ENCODE measurements around the gene SRD5A1. TPM values are rescaled to one million over a fixed set of nuclear protein-coding genes. Genes with fewer than 3 reads are reported as not detected.

Gene SRD5A1
- total and polyA plus RNA-seq, 2 experiments from 2014 or later, result 18.2 to 87.3 TPM

DNA sequence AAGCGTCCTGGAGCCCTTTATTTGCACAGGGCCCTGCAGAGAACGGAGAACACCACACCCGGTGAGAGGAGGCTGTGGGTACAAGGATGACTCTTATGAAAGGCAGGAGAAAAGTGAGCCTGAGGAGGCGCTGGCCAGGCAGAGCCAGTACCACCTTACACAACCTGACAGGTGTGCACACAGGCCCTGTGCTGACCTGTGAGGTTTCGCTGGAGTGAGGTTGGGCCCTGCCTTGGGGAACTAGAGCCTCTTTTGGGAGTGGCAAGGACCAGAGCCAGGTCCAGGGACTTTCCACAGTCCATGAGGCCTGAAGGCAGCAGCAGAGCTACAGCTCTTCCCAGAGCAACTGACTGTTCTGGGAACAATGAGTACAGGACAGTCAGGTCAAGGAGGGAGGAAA is 3.1 kb downstream of the SRD5A1 start:
- Mint-ChIP-seq H3K36me3 (ENCODE audit: low read depth) (peaks cover 16% of the 10 kb centered on the region), H3K4me3 (no peak overlapping the region; the same call in 2 of the 3 replicates), H3K4me1 (peaks cover 10% of the 10 kb centered on the region), H3K27ac (no peak overlapping the region), H3K27me3 (ENCODE audit: insufficient read depth, low read depth, poor library complexity) (peaks cover 7% of the 10 kb centered on the region), H3K9me3 (no peaks in the 10 kb centered on the region)
- DNase-seq (ENCODE audit: low spot score), result no peak
- H3K36me3 ChIP-seq (ENCODE audit: insufficient read depth), result 0 out of 2 replicates have a peak, but pooled peaks cover 1% of the 10 kb centered on the region
- H3K27ac ChIP-seq (ENCODE audit: low read depth), result no peak overlapping the region
- no peaks in the 10 kb centered on the region; the same call in 1 of the 2 replicates for H3F3A ChIP-seq (replicated peaks; ENCODE audit: low read depth)
- TF ChIP-seq, protein P1, sequence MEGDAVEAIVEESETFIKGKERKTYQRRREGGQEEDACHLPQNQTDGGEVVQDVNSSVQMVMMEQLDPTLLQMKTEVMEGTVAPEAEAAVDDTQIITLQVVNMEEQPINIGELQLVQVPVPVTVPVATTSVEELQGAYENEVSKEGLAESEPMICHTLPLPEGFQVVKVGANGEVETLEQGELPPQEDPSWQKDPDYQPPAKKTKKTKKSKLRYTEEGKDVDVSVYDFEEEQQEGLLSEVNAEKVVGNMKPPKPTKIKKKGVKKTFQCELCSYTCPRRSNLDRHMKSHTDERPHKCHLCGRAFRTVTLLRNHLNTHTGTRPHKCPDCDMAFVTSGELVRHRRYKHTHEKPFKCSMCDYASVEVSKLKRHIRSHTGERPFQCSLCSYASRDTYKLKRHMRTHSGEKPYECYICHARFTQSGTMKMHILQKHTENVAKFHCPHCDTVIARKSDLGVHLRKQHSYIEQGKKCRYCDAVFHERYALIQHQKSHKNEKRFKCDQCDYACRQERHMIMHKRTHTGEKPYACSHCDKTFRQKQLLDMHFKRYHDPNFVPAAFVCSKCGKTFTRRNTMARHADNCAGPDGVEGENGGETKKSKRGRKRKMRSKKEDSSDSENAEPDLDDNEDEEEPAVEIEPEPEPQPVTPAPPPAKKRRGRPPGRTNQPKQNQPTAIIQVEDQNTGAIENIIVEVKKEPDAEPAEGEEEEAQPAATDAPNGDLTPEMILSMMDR (conservative IDR thresholded peaks at IDR 0.05; ENCODE audit: low read depth in 2 of 2), result no peak
- no peak for TF ChIP-seq ZNF114 (CRISPR knock-in tag; IDR thresholded peaks at IDR 0.05)
- no peak for TF ChIP-seq POLR2AphosphoS5 (IDR thresholded peaks at IDR 0.05; ENCODE audit: low read depth)
- no peak for TF ChIP-seq EZH2 (IDR thresholded peaks at IDR 0.05; ENCODE audit: low read depth, unreplicated experiment)
- no peak for TF ChIP-seq NANOG (IDR thresholded peaks at IDR 0.05; ENCODE audit: borderline replicate concordance)
- TF ChIP-seq STAT1 (IDR thresholded peaks at IDR 0.05; ENCODE audit: unreplicated experiment), result no peak
- TF ChIP-seq EZH2phosphoT487 (IDR thresholded peaks at IDR 0.05; ENCODE audit: unreplicated experiment), result no peak
- no peak for TF ChIP-seq JUNB (IDR thresholded peaks at IDR 0.05; ENCODE audit: unreplicated experiment)
- TF ChIP-seq, protein P2, sequence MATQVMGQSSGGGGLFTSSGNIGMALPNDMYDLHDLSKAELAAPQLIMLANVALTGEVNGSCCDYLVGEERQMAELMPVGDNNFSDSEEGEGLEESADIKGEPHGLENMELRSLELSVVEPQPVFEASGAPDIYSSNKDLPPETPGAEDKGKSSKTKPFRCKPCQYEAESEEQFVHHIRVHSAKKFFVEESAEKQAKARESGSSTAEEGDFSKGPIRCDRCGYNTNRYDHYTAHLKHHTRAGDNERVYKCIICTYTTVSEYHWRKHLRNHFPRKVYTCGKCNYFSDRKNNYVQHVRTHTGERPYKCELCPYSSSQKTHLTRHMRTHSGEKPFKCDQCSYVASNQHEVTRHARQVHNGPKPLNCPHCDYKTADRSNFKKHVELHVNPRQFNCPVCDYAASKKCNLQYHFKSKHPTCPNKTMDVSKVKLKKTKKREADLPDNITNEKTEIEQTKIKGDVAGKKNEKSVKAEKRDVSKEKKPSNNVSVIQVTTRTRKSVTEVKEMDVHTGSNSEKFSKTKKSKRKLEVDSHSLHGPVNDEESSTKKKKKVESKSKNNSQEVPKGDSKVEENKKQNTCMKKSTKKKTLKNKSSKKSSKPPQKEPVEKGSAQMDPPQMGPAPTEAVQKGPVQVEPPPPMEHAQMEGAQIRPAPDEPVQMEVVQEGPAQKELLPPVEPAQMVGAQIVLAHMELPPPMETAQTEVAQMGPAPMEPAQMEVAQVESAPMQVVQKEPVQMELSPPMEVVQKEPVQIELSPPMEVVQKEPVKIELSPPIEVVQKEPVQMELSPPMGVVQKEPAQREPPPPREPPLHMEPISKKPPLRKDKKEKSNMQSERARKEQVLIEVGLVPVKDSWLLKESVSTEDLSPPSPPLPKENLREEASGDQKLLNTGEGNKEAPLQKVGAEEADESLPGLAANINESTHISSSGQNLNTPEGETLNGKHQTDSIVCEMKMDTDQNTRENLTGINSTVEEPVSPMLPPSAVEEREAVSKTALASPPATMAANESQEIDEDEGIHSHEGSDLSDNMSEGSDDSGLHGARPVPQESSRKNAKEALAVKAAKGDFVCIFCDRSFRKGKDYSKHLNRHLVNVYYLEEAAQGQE (IDR thresholded peaks at IDR 0.05; ENCODE audit: unreplicated experiment), result no peak
- TF ChIP-seq CREB1 (CRISPR knock-in tag; IDR thresholded peaks at IDR 0.05; ENCODE audit: low read depth), result no peak
- TF ChIP-seq, protein P3, sequence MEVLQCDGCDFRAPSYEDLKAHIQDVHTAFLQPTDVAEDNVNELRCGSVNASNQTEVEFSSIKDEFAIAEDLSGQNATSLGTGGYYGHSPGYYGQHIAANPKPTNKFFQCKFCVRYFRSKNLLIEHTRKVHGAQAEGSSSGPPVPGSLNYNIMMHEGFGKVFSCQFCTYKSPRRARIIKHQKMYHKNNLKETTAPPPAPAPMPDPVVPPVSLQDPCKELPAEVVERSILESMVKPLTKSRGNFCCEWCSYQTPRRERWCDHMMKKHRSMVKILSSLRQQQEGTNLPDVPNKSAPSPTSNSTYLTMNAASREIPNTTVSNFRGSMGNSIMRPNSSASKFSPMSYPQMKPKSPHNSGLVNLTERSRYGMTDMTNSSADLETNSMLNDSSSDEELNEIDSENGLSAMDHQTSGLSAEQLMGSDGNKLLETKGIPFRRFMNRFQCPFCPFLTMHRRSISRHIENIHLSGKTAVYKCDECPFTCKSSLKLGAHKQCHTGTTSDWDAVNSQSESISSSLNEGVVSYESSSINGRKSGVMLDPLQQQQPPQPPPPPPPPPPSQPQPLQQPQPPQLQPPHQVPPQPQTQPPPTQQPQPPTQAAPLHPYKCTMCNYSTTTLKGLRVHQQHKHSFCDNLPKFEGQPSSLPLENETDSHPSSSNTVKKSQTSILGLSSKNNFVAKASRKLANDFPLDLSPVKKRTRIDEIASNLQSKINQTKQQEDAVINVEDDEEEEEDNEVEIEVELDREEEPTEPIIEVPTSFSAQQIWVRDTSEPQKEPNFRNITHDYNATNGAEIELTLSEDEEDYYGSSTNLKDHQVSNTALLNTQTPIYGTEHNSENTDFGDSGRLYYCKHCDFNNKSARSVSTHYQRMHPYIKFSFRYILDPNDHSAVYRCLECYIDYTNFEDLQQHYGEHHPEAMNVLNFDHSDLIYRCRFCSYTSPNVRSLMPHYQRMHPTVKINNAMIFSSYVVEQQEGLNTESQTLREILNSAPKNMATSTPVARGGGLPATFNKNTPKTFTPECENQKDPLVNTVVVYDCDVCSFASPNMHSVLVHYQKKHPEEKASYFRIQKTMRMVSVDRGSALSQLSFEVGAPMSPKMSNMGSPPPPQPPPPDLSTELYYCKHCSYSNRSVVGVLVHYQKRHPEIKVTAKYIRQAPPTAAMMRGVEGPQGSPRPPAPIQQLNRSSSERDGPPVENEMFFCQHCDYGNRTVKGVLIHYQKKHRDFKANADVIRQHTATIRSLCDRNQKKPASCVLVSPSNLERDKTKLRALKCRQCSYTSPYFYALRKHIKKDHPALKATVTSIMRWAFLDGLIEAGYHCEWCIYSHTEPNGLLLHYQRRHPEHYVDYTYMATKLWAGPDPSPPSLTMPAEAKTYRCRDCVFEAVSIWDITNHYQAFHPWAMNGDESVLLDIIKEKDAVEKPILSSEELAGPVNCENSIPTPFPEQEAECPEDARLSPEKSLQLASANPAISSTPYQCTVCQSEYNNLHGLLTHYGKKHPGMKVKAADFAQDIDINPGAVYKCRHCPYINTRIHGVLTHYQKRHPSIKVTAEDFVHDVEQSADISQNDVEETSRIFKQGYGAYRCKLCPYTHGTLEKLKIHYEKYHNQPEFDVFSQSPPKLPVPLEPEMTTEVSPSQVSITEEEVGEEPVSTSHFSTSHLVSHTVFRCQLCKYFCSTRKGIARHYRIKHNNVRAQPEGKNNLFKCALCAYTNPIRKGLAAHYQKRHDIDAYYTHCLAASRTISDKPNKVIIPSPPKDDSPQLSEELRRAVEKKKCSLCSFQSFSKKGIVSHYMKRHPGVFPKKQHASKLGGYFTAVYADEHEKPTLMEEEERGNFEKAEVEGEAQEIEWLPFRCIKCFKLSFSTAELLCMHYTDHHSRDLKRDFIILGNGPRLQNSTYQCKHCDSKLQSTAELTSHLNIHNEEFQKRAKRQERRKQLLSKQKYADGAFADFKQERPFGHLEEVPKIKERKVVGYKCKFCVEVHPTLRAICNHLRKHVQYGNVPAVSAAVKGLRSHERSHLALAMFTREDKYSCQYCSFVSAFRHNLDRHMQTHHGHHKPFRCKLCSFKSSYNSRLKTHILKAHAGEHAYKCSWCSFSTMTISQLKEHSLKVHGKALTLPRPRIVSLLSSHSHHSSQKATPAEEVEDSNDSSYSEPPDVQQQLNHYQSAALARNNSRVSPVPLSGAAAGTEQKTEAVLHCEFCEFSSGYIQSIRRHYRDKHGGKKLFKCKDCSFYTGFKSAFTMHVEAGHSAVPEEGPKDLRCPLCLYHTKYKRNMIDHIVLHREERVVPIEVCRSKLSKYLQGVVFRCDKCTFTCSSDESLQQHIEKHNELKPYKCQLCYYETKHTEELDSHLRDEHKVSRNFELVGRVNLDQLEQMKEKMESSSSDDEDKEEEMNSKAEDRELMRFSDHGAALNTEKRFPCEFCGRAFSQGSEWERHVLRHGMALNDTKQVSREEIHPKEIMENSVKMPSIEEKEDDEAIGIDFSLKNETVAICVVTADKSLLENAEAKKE (CRISPR knock-in tag; IDR thresholded peaks at IDR 0.05), result no peak
- no peak for TF ChIP-seq ZNF331 (CRISPR knock-in tag; IDR thresholded peaks at IDR 0.05; ENCODE audit: low read depth)
- TF ChIP-seq, protein P4, sequence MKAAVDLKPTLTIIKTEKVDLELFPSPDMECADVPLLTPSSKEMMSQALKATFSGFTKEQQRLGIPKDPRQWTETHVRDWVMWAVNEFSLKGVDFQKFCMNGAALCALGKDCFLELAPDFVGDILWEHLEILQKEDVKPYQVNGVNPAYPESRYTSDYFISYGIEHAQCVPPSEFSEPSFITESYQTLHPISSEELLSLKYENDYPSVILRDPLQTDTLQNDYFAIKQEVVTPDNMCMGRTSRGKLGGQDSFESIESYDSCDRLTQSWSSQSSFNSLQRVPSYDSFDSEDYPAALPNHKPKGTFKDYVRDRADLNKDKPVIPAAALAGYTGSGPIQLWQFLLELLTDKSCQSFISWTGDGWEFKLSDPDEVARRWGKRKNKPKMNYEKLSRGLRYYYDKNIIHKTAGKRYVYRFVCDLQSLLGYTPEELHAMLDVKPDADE (IDR thresholded peaks at IDR 0.05), result no peak
- H3K79me2 ChIP-seq (replicated peaks; ENCODE audit: insufficient read depth), result peaks cover 88% of the 10 kb centered on the region
- ATAC-seq, result no peak
- peaks cover 14% of the 10 kb centered on the region for H3K4me1 ChIP-seq (ENCODE audit: insufficient read depth)
- H3K27me3 ChIP-seq (ENCODE audit: insufficient read depth), result no peaks in the 10 kb centered on the region
- H2AFZ ChIP-seq, result no peak overlapping the region
- H3K4me3 ChIP-seq, result no peak overlapping the region
- no peak overlapping the region for H3K4me2 ChIP-seq
- H4K20me1 ChIP-seq (replicated peaks; ENCODE audit: insufficient read depth), result peaks cover 27% of the 10 kb centered on the region; the same call in 1 of the 2 replicates
- H3K9me2 ChIP-seq (ENCODE audit: insufficient read depth), result no peaks in the 10 kb centered on the region
